PC-9 (cell line): ENCODE data around the gene MBOAT2. TPM values are rescaled to one million over a fixed set of nuclear protein-coding genes. Genes with fewer than 3 reads are reported as not detected.

Experiments
- BruUV-seq: library from RNA; stranded (reverse); fragments of 400-500 nt; replicated peaks from 2 replicates; lab custom pipeline; 2021; lab: Mats Ljungman, UMichigan
- CTCF ChIA-PET: fragments of 300-600 bp; sonication (Branson Sonifier 250); formaldehyde crosslinking; loops from one replicate; lab custom pipeline; 2022; ENCODE audit warnings: antibody characterized with exemption; lab: Charles Lee
- POLR2A ChIA-PET: fragments of 300-600 bp; sonication (Branson Sonifier 250); formaldehyde crosslinking; loops from one replicate; lab custom pipeline; 2022; ENCODE audit warnings: antibody characterized with exemption; ENCODE audit not compliant: unreplicated experiment; lab: Charles Lee
- DNase-seq, 2 experiments: peaks; one replicate each; pipeline versions ENCODE4 v3.0.0 to v3.0.0-alpha.2; 2015 to 2022; ENCODE audit warnings: mixed read lengths in 1 of 2
- H2AFZ ChIP-seq: fragments of 200-600 bp; sonication (generic); 2 replicates; pipeline ENCODE4 v1.8.1; 2017; ENCODE audit warnings: antibody characterized with exemption
- H3F3A ChIP-seq: fragments of 200-600 bp; sonication (generic); 2 replicates; pipeline ENCODE4 v1.8.1; 2017; ENCODE audit warnings: antibody characterized with exemption, mild to moderate bottlenecking, low read depth; ENCODE audit not compliant: insufficient read depth
- H3K27ac ChIP-seq: fragments of 200-600 bp; sonication (generic); 2 replicates; pipeline ENCODE4 v1.6.1; 2016; ENCODE audit warnings: mixed run types
- H3K27me3 ChIP-seq: fragments of 200-600 bp; sonication (generic); 2 replicates; pipeline ENCODE4 v1.6.1; 2016; ENCODE audit warnings: low read depth, mixed run types; ENCODE audit not compliant: insufficient read depth
- H3K36me3 ChIP-seq: fragments of 200-600 bp; sonication (generic); 2 replicates; pipeline ENCODE4 v1.6.1; 2016; ENCODE audit warnings: low read depth, mixed run types
- H3K4me1 ChIP-seq: fragments of 200-600 bp; sonication (generic); replicated peaks from 2 replicates; pipeline ENCODE4 v1.6.1; 2016; ENCODE audit warnings: mixed run types; ENCODE audit not compliant: insufficient read depth
- H3K4me2 ChIP-seq: fragments of 200-600 bp; sonication (generic); 2 replicates; pipeline ENCODE4 v1.6.1; 2017; ENCODE audit warnings: mixed run types
- H3K4me3 ChIP-seq: fragments of 200-600 bp; sonication (generic); 2 replicates; pipeline ENCODE4 v1.6.1; 2016; ENCODE audit warnings: mixed run types
- H3K79me2 ChIP-seq: fragments of 200-600 bp; sonication (generic); 2 replicates; pipeline ENCODE4 v1.6.1; 2017; ENCODE audit warnings: low read depth, mixed run types
- H3K9me2 ChIP-seq: fragments of 200-600 bp; sonication (generic); 2 replicates; pipeline ENCODE4 v1.8.1; 2017; ENCODE audit warnings: mild to moderate bottlenecking; ENCODE audit not compliant: insufficient read depth
- H3K9me3 ChIP-seq: fragments of 200-600 bp; sonication (generic); 2 replicates; pipeline ENCODE4 v1.8.1; 2016; ENCODE audit warnings: low read depth; ENCODE audit not compliant: insufficient read depth
- H4K20me1 ChIP-seq: fragments of 200-600 bp; sonication (generic); 2 replicates; pipeline ENCODE4 v1.8.1; 2017; ENCODE audit not compliant: insufficient read depth
- CTCF ChIP-seq: fragments of 200-600 bp; sonication (generic); conservative IDR thresholded peaks from 2 replicates; pipeline ENCODE4 v1.6.1; 2017; ENCODE audit warnings: mixed run types, antibody characterized with exemption, mild to moderate bottlenecking, moderate library complexity
- EZH2 ChIP-seq: fragments of 200-600 bp; sonication (generic); IDR thresholded peaks from 2 replicates; pipeline ENCODE4 v1.8.0; 2017; ENCODE audit warnings: antibody characterized with exemption, low read depth
- intact Hi-C: fragments of 100-400 bp; cut with micrococcal nuclease; formaldehyde crosslinking; loops from one replicate; pipeline ENCODE4 v1.10.0; 2022; ENCODE audit not compliant: unreplicated experiment
- total RNA-seq: library from RNA; stranded (reverse); gene quantifications from 2 replicates; pipeline ENCODE4 v1.2.3, GENCODE V29; 2021

MBOAT2 gene
- total RNA-seq, 1 experiment from 2014 or later: 57.7 TPM

- H3K4me1 ChIP-seq: peaks cover 15% of the 10 kb centered on the region; the same call in 1 of the 2 replicates
- H3K4me2 ChIP-seq: no peak overlapping the region
- ChIA-PET POLR2A (no interaction called here), CTCF (no interaction called here)
- no TSS peak for BruUV-seq
- H3K9me3 ChIP-seq: no peaks in the 10 kb centered on the region
- no peak for DNase-seq
- H3K9me2 ChIP-seq: no peaks in the 10 kb centered on the region
- no peak overlapping the region for H3K4me3 ChIP-seq
- no peak overlapping the region for H2AFZ ChIP-seq
- H3K27ac ChIP-seq: peak overlapping the region; percentile 30
- TF ChIP-seq CTCF: no peak
- TF ChIP-seq EZH2: no peak
- no peaks in the 10 kb centered on the region for H4K20me1 ChIP-seq
- no peaks in the 10 kb centered on the region for H3K27me3 ChIP-seq
- H3K36me3 ChIP-seq: no peaks in the 10 kb centered on the region
- H3K79me2 ChIP-seq: peaks cover 98% of the 10 kb centered on the region
- no peaks in the 10 kb centered on the region for H3F3A ChIP-seq
- intact Hi-C loops: no loop called here
Observed at GRCh38 chr2:8983571-8983970, 19.9 kb downstream of the MBOAT2 start.

- H4K20me1 ChIP-seq: 0 out of 2 replicates have a peak, but pooled peaks cover 6% of the 10 kb centered on the region
- no peak overlapping the region for H3K27ac ChIP-seq
- no peak overlapping the region for H2AFZ ChIP-seq
- intact Hi-C loops: no loop called here
- H3K9me2 ChIP-seq: no peaks in the 10 kb centered on the region
- H3K27me3 ChIP-seq: no peaks in the 10 kb centered on the region
- peaks cover 9% of the 10 kb centered on the region; the same call in 1 of the 2 replicates for H3K4me1 ChIP-seq
- no peak overlapping the region for H3K4me3 ChIP-seq
- H3K9me3 ChIP-seq: no peaks in the 10 kb centered on the region
- TF ChIP-seq CTCF: no peak
- no peak for TF ChIP-seq EZH2
- ChIA-PET POLR2A (no interaction called here), CTCF (no interaction called here)
- H3K4me2 ChIP-seq: no peak overlapping the region
- H3F3A ChIP-seq: no peaks in the 10 kb centered on the region
- H3K36me3 ChIP-seq: no peaks in the 10 kb centered on the region
- no peak for DNase-seq
- no TSS peak for BruUV-seq
- peaks cover 98% of the 10 kb centered on the region for H3K79me2 ChIP-seq
Observed at GRCh38 chr2:8981876-8982275, 21.6 kb downstream of the MBOAT2 start.

- TF ChIP-seq CTCF: no peak
- no peak for TF ChIP-seq EZH2
- CTCF ChIA-PET: no interaction called here
- BruUV-seq: no TSS peak
Observed at GRCh38 chr2:8980096-8980495, 23.4 kb downstream of the MBOAT2 start.

More at GRCh38 chr2:8980096-8980495, 23.4 kb downstream of the MBOAT2 start:
- Histone ChIP-seq H3K4me1 (peaks cover 9% of the 10 kb centered on the region; the same call in 1 of the 2 replicates), H3F3A (no peaks in the 10 kb centered on the region), H3K4me3 (no peak overlapping the region), H3K9me2 (no peaks in the 10 kb centered on the region), H3K27ac (no peak overlapping the region), H3K27me3 (no peaks in the 10 kb centered on the region), H4K20me1 (0 out of 2 replicates have a peak, but pooled peaks cover 12% of the 10 kb centered on the region), H2AFZ (no peak overlapping the region), H3K36me3 (no peaks in the 10 kb centered on the region), H3K9me3 (no peaks in the 10 kb centered on the region), H3K4me2 (no peak overlapping the region), H3K79me2 (peaks cover 98% of the 10 kb centered on the region)
- DNase-seq: no peak
- intact Hi-C loops: no loop called here
- POLR2A ChIA-PET: no interaction called here
